K562 (cell line): ENCODE measurements around the gene PHF12. TPM values are rescaled to one million over a fixed set of nuclear protein-coding genes. Genes with fewer than 3 reads are reported as not detected.

Experiments
- ARNT ChIP-seq, 2 experiments: fragments of 450-650 bp; IDR thresholded peaks; 2 replicates each; pipeline ENCODE4 v1.6.1; 2016; ENCODE audit warnings: mild to moderate bottlenecking in 1 of 2
- ATF7 ChIP-seq: fragments of 450-650 bp; IDR thresholded peaks from 2 replicates; pipeline ENCODE4 v1.7.1; 2014; ENCODE audit warnings: mild to moderate bottlenecking, moderate library complexity
- CEBPG ChIP-seq, 3 experiments: fragments of 200-800 bp in 1 of 3; sonication (Bioruptor generic) in 1 of 3; sonication (generic) in 1 of 3; formaldehyde crosslinking in 1 of 3; IDR thresholded peaks in 2 of 3; conservative IDR thresholded peaks in 1 of 3; 2 replicates each; pipeline versions ENCODE4 v1.6.1 to v1.8.0; 2016 to 2022; ENCODE audit warnings: missing compliant biosample characterization in 2 of 3, missing genetic modification characterization in 2 of 3, mild to moderate bottlenecking in 1 of 3, missing genetic modification reagents in 1 of 3
- EP400 ChIP-seq: fragments of 450-650 bp; IDR thresholded peaks from 2 replicates; pipeline ENCODE4 v1.6.1; 2017; ENCODE audit warnings: antibody characterized with exemption, mild to moderate bottlenecking, moderate library complexity
- HIVEP1 ChIP-seq: fragments of 250-450 bp; sonication (Bioruptor Pico); IDR thresholded peaks from 2 replicates; pipeline ENCODE4 v1.4.0; 2020; ENCODE audit warnings: mild to moderate bottlenecking
- MTA3 ChIP-seq: fragments of 450-650 bp; formaldehyde crosslinking; IDR thresholded peaks from 2 replicates; pipeline ENCODE4 v1.6.1; 2017; ENCODE audit warnings: mild to moderate bottlenecking, borderline replicate concordance
- NR2F6 ChIP-seq: fragments of 450-650 bp; formaldehyde crosslinking; IDR thresholded peaks from 2 replicates; pipeline ENCODE4 v1.4.0; 2020; ENCODE audit warnings: mild to moderate bottlenecking
- RUNX1 ChIP-seq: sonication (generic); IDR thresholded peaks from 2 replicates; pipeline ENCODE4 v1.6.1; 2016; ENCODE audit warnings: antibody characterized with exemption, low read depth
- SMARCA5 ChIP-seq: fragments of 450-650 bp; IDR thresholded peaks from 2 replicates; pipeline ENCODE4 v1.6.1; 2016
- TFE3 ChIP-seq: fragments of 450-650 bp; formaldehyde crosslinking; IDR thresholded peaks from 2 replicates; pipeline ENCODE4 v1.4.0; 2020; ENCODE audit warnings: mild to moderate bottlenecking, mixed read lengths
- ZBED1 ChIP-seq: IDR thresholded peaks from 2 replicates; pipeline ENCODE4 v1.6.1; 2014
- ZNF140 ChIP-seq: fragments of 250-450 bp; sonication (Bioruptor Pico); IDR thresholded peaks from 2 replicates; pipeline ENCODE4 v1.8.0; 2021; ENCODE audit warnings: moderate library complexity, mild to moderate bottlenecking, inconsistent platforms
- polyA plus RNA-seq, 8 experiments: library from polyadenylated mRNA; depleted of rRNA in 4 of 8; stranded (reverse) in 5 of 8; unstranded in 3 of 8; fragments of >200 nt; fragmentation: Nextera tagmentation in 2 of 8; fragmentation: Illumina TruSeq in 1 of 8; extraction: Ambion mirVana in 2 of 8; extraction: Trizol in 1 of 8; gene quantifications; 2 replicates each; pipeline versions ENCODE4 v1.2.1 to v1.2.3, GENCODE V29; 2011 to 2014; ENCODE audit warnings: inconsistent platforms in 1 of 8, missing spikeins in 1 of 8
- total RNA-seq, 7 experiments: library from RNA; depleted of rRNA in 6 of 7; stranded (reverse); fragments of >200 nt in 6 of 7; fragmentation: Illumina TruSeq in 2 of 7; extraction: Trizol in 2 of 7; gene quantifications; 2 replicates each; pipeline versions ENCODE4 v1.2.1 to v1.2.3, GENCODE V29; 2011 to 2021; ENCODE audit warnings: low replicate concordance in 1 of 7
- TF ChIP-seq, protein P1 (sequence below): fragments of 450-650 bp; IDR thresholded peaks from one replicate; pipeline ENCODE4 v1.6.1; 2018; ENCODE audit warnings: mild to moderate bottlenecking, moderate library complexity; ENCODE audit not compliant: partially characterized antibody
- TF ChIP-seq, protein P2 (sequence below): fragments of 250-450 bp; sonication (Bioruptor Pico); IDR thresholded peaks from 2 replicates; pipeline ENCODE4 v1.4.0; 2020
- TF ChIP-seq, protein P3 (sequence below): sonication (generic); formaldehyde crosslinking; IDR thresholded peaks from 2 replicates; pipeline ENCODE4 v1.8.0; 2022; ENCODE audit warnings: mild to moderate bottlenecking, missing genetic modification reagents
- TF ChIP-seq, protein P4 (sequence below): fragments of 250-450 bp; sonication (Bioruptor Pico); IDR thresholded peaks from 2 replicates; pipeline ENCODE4 v1.5.0; 2021
- TF ChIP-seq, protein P5 (sequence below): fragments of 250-450 bp; sonication (Bioruptor Pico); IDR thresholded peaks from 2 replicates; pipeline ENCODE4 v1.8.0; 2021; ENCODE audit warnings: moderate library complexity, mild to moderate bottlenecking, inconsistent platforms

The PHF12 gene
- total and polyA plus RNA-seq, 9 of the 15 experiments (the other 6 are each of a cell fraction or from before 2014, with no cell fraction given), result 0.82 to 31.3 (median 13.5) TPM

DNA sequence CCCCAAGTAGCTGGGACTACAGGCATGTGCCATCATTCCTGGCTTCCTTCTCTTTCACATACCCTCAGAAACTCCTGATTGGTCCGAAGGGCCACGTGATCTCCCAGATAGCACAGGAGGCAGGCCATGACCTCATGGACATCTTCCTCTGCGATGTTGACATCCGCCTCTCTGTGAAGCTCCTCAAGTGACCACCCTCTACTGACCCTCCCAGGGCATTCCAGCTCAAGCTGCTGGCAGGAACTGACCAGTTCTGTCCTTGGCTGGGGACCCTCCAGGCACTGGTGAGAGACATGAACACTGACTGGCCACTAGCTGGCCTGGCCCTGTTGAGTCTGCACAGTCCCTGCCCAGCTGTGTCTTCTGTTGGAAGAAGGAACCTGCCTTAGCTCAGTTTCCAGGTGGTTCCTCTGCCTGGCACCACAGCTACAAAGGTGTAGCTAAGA is 90.9 kb downstream of the PHF12 start (continued):
- no peak for TF ChIP-seq ZBED1
- TF ChIP-seq, protein P1, sequence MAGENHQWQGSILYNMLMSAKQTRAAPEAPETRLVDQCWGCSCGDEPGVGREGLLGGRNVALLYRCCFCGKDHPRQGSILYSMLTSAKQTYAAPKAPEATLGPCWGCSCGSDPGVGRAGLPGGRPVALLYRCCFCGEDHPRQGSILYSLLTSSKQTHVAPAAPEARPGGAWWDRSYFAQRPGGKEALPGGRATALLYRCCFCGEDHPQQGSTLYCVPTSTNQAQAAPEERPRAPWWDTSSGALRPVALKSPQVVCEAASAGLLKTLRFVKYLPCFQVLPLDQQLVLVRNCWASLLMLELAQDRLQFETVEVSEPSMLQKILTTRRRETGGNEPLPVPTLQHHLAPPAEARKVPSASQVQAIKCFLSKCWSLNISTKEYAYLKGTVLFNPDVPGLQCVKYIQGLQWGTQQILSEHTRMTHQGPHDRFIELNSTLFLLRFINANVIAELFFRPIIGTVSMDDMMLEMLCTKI, result no peak
- TF ChIP-seq CEBPG (CRISPR knock-in tag; IDR thresholded peaks at IDR 0.05), result peak; percentile 60; the same call in 1 of the 2 replicates
- TF ChIP-seq CEBPG (tag; conservative IDR thresholded peaks at IDR 0.05 in 1 of 2, IDR thresholded peaks at IDR 0.05 in 1 of 2), result no peak
- TF ChIP-seq MTA3, result peak; percentile 52; the same call in 1 of the 2 replicates
- no peak for TF ChIP-seq ZNF140 (CRISPR knock-in tag)
- TF ChIP-seq, protein P2, sequence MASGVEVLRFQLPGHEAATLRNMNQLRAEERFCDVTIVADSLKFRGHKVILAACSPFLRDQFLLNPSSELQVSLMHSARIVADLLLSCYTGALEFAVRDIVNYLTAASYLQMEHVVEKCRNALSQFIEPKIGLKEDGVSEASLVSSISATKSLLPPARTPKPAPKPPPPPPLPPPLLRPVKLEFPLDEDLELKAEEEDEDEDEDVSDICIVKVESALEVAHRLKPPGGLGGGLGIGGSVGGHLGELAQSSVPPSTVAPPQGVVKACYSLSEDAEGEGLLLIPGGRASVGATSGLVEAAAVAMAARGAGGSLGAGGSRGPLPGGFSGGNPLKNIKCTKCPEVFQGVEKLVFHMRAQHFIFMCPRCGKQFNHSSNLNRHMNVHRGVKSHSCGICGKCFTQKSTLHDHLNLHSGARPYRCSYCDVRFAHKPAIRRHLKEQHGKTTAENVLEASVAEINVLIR (CRISPR knock-in tag), result no peak
- TF ChIP-seq, protein P3, sequence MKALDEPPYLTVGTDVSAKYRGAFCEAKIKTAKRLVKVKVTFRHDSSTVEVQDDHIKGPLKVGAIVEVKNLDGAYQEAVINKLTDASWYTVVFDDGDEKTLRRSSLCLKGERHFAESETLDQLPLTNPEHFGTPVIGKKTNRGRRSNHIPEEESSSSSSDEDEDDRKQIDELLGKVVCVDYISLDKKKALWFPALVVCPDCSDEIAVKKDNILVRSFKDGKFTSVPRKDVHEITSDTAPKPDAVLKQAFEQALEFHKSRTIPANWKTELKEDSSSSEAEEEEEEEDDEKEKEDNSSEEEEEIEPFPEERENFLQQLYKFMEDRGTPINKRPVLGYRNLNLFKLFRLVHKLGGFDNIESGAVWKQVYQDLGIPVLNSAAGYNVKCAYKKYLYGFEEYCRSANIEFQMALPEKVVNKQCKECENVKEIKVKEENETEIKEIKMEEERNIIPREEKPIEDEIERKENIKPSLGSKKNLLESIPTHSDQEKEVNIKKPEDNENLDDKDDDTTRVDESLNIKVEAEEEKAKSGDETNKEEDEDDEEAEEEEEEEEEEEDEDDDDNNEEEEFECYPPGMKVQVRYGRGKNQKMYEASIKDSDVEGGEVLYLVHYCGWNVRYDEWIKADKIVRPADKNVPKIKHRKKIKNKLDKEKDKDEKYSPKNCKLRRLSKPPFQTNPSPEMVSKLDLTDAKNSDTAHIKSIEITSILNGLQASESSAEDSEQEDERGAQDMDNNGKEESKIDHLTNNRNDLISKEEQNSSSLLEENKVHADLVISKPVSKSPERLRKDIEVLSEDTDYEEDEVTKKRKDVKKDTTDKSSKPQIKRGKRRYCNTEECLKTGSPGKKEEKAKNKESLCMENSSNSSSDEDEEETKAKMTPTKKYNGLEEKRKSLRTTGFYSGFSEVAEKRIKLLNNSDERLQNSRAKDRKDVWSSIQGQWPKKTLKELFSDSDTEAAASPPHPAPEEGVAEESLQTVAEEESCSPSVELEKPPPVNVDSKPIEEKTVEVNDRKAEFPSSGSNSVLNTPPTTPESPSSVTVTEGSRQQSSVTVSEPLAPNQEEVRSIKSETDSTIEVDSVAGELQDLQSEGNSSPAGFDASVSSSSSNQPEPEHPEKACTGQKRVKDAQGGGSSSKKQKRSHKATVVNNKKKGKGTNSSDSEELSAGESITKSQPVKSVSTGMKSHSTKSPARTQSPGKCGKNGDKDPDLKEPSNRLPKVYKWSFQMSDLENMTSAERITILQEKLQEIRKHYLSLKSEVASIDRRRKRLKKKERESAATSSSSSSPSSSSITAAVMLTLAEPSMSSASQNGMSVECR (CRISPR knock-in tag), result 0 out of 2 replicates have a peak, but pooled peaks have one; percentile 23
- TF ChIP-seq SMARCA5, result no peak
- peak; percentile 63; the same call in 1 of the 2 replicates for TF ChIP-seq EP400
- peak; percentile 91 for TF ChIP-seq TFE3
- no peak for TF ChIP-seq NR2F6
- peak; percentile 69; the same call in 1 of the 2 replicates for TF ChIP-seq RUNX1
- peak; percentile 95 for TF ChIP-seq ATF7
- 0 out of 2 replicates have a peak, but pooled peaks have one; percentile 51 for TF ChIP-seq HIVEP1 (CRISPR knock-in tag)
- TF ChIP-seq ARNT (IDR thresholded peaks at IDR 0.05), result no peak; a peak in 1 of 4 replicates
- TF ChIP-seq, protein P4, sequence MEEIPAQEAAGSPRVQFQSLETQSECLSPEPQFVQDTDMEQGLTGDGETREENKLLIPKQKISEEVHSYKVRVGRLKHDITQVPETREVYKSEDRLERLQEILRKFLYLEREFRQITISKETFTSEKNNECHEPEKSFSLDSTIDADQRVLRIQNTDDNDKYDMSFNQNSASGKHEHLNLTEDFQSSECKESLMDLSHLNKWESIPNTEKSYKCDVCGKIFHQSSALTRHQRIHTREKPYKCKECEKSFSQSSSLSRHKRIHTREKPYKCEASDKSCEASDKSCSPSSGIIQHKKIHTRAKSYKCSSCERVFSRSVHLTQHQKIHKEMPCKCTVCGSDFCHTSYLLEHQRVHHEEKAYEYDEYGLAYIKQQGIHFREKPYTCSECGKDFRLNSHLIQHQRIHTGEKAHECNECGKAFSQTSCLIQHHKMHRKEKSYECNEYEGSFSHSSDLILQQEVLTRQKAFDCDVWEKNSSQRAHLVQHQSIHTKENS (CRISPR knock-in tag), result no peak
- TF ChIP-seq, protein P5, sequence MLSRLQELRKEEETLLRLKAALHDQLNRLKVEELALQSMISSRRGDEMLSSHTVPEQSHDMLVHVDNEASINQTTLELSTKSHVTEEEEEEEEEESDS (CRISPR knock-in tag), result no peak
